Islet of Langerhans (tissue), 1 donor: ENCODE results near the gene MASP2.
"Not testable (repeated sequence)": the region's sequence is repeated elsewhere in the genome, so short reads cannot be mapped to it uniquely, and the experiment has no call there.

Experiments
- FAIRE-seq: peaks from one replicate; lab custom pipeline; 2011; peaks lifted over from hg19 to GRCh38; lab: Jason Lieb, UNC

MASP2 gene

GRCh38 chr1:11046625-11047365 lies at the start of gene MASP2:
TSS of gene MASP2 (minus strand) at chr1:11047239. CDS start at chr1:11047207, 32 bp downstream.
- no peak for FAIRE-seq

GRCh38 chr1:11083784-11084183 lies 36.7 kb upstream of the MASP2 start:
- not testable (repeated sequence) for FAIRE-seq

- FAIRE-seq = no peak
Observed at GRCh38 chr1:11080931-11081330, 33.9 kb upstream of the MASP2 start.

- no peak for FAIRE-seq
Observed at GRCh38 chr1:11078631-11079030, 31.6 kb upstream of the MASP2 start.

- FAIRE-seq = not testable (repeated sequence)
Observed at GRCh38 chr1:11073398-11073797, 26.4 kb upstream of the MASP2 start.

- FAIRE-seq = peak; percentile 17
Observed at GRCh38 chr1:11072216-11072917, 25.3 kb upstream of the MASP2 start.

GRCh38 chr1:11071463-11072215 lies 24.6 kb upstream of the MASP2 start:
- no peak for FAIRE-seq

- no peak for FAIRE-seq
Observed at GRCh38 chr1:11070876-11071275, 23.8 kb upstream of the MASP2 start.

- no peak for FAIRE-seq
Observed at GRCh38 chr1:11068600-11069473, 21.8 kb upstream of the MASP2 start.

GRCh38 chr1:11067716-11068599 lies 20.9 kb upstream of the MASP2 start:
- FAIRE-seq = no peak

- no peak for FAIRE-seq
Observed at GRCh38 chr1:11065796-11066195, 18.8 kb upstream of the MASP2 start.

GRCh38 chr1:11064942-11065341 lies 17.9 kb upstream of the MASP2 start:
- FAIRE-seq = no peak

- FAIRE-seq = not testable (repeated sequence)
Observed at GRCh38 chr1:11063937-11064537, 17.0 kb upstream of the MASP2 start.

GRCh38 chr1:11062965-11063401 lies 15.9 kb upstream of the MASP2 start:
- FAIRE-seq = no peak

GRCh38 chr1:11061652-11062365 lies 14.8 kb upstream of the MASP2 start:
- FAIRE-seq = no peak

GRCh38 chr1:11059968-11060830 lies 13.2 kb upstream of the MASP2 start, which contains the start of gene SRM:
TSS of gene SRM (minus strand) at chr1:11060018. CDS start at chr1:11059943, 75 bp downstream.
- FAIRE-seq = no peak

GRCh38 chr1:11059155-11059967 lies 12.3 kb upstream of the MASP2 start:
- no peak for FAIRE-seq
